ENCODE results near the gene KRTAP2-4.
A peak's percentile ranks its signal among the peaks of the same experiment; 100 is the strongest.
"Not testable (repeated sequence)": the region's sequence is repeated elsewhere in the genome, so short reads cannot be mapped to it uniquely, and the experiment has no call there.

KRTAP2-4 gene

DNA sequence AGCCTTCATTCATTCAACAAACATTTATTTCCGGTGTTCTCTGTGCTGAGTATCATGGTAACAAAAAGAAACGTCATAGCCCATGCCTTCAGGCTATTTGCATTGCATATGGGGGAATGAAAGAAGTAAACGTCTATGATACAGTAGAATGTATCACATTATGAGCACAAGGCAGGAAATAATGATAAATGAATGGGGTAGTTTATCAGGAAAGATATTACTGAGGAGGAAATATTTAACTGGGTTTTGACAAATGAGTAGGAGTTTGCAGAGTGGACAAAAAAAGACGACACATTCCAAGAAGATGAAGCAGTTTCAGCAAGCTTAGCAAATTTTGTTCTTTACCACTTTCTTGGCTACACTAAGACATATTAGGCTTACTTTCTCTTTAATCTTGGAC is 16.9 kb upstream of the KRTAP2-4 start:
- POLR2A ChIA-PET (ENCODE audit: low non-redundant PET): no interaction called here
- CTCF ChIA-PET: no interaction called here
- H3K27ac ChIP-seq: no peak overlapping the region
- TF ChIP-seq, protein P1, sequence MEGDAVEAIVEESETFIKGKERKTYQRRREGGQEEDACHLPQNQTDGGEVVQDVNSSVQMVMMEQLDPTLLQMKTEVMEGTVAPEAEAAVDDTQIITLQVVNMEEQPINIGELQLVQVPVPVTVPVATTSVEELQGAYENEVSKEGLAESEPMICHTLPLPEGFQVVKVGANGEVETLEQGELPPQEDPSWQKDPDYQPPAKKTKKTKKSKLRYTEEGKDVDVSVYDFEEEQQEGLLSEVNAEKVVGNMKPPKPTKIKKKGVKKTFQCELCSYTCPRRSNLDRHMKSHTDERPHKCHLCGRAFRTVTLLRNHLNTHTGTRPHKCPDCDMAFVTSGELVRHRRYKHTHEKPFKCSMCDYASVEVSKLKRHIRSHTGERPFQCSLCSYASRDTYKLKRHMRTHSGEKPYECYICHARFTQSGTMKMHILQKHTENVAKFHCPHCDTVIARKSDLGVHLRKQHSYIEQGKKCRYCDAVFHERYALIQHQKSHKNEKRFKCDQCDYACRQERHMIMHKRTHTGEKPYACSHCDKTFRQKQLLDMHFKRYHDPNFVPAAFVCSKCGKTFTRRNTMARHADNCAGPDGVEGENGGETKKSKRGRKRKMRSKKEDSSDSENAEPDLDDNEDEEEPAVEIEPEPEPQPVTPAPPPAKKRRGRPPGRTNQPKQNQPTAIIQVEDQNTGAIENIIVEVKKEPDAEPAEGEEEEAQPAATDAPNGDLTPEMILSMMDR (conservative IDR thresholded peaks at IDR 0.05; ENCODE audit: low read depth): no peak
- DNase-seq (ENCODE audit: low spot score): peak; percentile 30

DNA sequence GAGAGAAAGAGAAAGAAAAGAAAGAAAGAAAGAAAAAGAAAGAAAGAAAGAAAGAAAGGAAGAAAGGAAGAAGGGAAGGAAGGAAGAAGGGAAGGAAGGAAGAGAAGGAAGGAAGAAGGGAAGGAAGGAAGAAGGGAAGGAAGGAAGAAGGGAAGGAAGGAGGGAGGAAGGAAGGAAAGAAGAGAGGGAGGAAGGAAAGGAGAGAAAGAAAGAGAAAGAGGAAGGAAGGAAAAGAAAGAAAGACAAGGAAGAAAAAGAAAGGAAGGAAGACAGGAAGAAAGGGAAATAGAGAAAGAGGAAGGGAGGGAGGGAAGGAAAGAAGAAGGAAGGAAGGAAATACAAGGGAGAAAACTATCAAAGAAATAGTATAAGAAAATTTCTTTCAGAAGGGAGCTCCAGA is 11.1 kb upstream of the KRTAP2-4 start:
- no peak for DNase-seq (ENCODE audit: low spot score)
- CTCF ChIA-PET: no interaction called here
- TF ChIP-seq, protein P1 (conservative IDR thresholded peaks at IDR 0.05; ENCODE audit: low read depth): no peak
- H3K27ac ChIP-seq: no peak overlapping the region
- POLR2A ChIA-PET (ENCODE audit: low non-redundant PET): no interaction called here

DNA sequence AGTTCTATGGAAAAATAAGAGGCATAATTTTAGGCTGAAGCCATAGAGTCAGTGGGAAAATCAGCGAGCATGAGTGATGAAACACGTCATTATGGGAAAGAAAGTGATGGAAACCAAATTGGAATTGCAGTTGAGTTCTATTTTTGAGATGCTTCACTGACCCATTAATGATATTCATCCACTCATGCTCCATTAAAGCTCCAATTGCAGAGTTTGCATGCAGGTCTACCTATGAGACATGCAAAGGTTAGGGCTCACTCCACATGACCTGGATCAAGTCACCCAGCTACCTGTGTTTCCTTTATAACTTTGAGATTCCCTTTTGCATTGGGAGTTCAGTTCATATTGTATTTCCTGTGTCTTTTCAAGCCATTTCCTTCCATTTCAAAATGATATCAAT is 8.0 kb upstream of the KRTAP2-4 start:
- H3K27ac ChIP-seq: no peak overlapping the region
- CTCF ChIA-PET: no interaction called here
- TF ChIP-seq, protein P1 (conservative IDR thresholded peaks at IDR 0.05; ENCODE audit: low read depth): no peak
- no peak for DNase-seq (ENCODE audit: low spot score)
- POLR2A ChIA-PET (ENCODE audit: low non-redundant PET): no interaction called here

DNA sequence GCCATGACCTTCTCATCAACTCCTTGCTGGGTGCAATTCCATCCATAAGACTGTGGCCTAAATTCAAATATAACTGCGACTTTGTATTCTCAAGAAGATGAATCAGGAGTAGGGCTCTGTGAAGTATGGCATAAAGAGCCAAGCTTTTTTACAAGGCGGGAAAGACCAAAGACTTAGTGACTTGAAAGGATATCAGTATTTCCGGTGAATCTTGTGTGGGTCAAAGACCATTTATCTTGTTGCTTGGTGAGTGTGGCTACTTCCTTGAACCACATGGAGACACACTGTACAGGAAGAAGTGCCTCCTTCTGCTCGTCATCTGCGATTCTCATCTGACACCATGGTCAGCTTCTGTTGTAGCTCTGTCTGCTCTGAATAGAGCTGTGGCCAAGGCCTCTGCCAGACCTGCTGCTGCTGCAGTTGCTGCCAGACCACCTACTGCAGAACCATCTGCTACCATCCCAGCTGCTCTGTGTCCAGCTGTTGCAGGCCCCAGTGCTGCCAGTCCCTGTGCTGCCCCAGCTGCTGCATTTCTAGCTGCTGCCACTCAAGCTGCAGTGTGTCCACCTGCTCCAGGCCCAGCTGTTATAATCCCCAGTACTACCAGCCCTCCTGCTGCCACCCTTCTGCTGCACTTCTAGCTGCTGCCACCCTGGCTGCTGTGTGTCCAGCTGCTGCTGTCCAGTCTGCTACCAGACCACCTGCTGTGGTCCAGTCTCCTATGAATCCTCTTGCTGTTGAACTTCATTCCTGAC is 6.1 kb upstream of the KRTAP2-4 start:
- POLR2A ChIA-PET (ENCODE audit: low non-redundant PET): no interaction called here
- H3K27ac ChIP-seq: no peak overlapping the region
- CTCF ChIA-PET: no interaction called here
- no peak for DNase-seq (ENCODE audit: low spot score)
- TF ChIP-seq, protein P1 (conservative IDR thresholded peaks at IDR 0.05; ENCODE audit: low read depth): no peak

DNA sequence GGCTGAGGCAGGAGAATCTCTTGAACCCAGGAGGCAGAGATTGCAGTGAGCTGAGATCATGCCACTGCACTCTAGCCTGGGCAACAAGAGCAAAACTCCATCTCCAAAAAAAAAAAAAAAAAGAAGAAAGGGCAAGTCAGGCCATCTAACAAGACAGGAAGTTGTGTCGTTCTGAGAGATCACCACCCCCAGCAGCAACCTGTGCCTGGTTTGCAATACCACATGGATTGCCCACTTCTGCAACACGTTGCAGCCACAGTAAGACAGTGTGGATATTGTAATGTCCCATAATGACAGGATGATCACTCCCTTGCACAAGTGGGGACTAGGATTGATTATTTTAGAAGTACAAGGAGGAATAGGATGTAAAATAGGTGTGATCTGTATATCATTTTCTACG is 3.4 kb upstream of the KRTAP2-4 start:
- DNase-seq (ENCODE audit: low spot score): no peak
- ChIA-PET CTCF (no interaction called here), POLR2A (ENCODE audit: low non-redundant PET) (no interaction called here)
- TF ChIP-seq, protein P1 (conservative IDR thresholded peaks at IDR 0.05; ENCODE audit: low read depth): no peak
- no peak overlapping the region for H3K27ac ChIP-seq

DNA sequence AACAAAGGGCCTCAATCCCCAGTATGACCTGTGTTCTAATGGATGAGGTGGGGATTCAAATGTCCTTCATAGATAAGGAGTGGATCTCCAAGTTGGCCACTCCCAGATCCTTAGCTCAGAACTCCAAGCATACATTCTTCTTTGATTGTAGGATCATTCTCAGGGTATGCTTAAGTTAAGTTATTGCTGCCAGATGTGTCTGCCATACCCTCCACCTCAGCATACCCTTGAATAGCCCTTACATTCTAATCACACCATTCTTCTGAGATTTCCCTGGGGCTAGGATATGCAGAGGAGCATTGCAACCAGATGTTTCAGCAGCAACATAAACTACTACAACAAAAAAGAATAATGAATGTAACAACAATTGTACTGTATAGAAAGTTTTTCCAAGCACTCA is 1.6 kb upstream of the KRTAP2-4 start:
- TF ChIP-seq, protein P1 (conservative IDR thresholded peaks at IDR 0.05; ENCODE audit: low read depth): no peak
- no peak for DNase-seq (ENCODE audit: low spot score)
- ChIA-PET CTCF (no interaction called here), POLR2A (ENCODE audit: low non-redundant PET) (no interaction called here)
- no peak overlapping the region for H3K27ac ChIP-seq

DNA sequence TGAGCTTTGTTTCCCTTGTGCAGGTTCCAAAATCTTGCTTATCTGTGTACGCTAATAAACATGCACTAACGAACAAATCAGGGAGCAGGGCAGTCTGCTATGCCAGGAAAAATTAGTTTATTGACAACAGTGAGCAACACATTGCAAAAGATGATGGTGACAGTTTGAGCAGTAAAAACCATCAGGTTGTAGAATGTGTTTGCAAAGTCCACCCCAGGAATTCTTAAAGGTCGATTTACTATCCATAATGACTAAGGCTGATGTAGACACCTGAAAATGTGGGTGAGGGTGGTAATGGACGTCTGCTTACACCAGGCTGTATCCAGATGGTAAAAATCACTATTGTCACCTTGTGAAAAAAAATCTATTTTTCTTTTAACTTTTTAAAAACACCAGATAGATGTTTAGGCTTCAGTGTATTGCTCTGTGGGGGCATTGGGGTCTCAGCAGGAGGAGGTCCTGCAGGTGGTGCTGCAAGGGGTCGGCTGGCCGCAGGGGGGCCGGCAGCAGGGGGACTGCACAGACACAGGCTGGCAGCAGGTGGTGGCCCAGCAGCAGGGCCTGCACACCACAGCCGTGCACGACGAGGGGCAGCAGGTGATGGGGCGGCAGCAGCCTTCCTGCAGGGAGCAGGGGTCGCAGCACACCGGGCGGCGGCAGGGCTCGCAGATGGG is 526 bp downstream of the KRTAP2-4 start:
- H3K27ac ChIP-seq; CTCF ChIA-PET; POLR2A ChIA-PET (ENCODE audit: low non-redundant PET); DNase-seq (ENCODE audit: low spot score): not testable (repeated sequence)

Measured in RWPE1 (cell line).